ENCODE results near the gene SLC12A8.

Gene SLC12A8

DNA sequence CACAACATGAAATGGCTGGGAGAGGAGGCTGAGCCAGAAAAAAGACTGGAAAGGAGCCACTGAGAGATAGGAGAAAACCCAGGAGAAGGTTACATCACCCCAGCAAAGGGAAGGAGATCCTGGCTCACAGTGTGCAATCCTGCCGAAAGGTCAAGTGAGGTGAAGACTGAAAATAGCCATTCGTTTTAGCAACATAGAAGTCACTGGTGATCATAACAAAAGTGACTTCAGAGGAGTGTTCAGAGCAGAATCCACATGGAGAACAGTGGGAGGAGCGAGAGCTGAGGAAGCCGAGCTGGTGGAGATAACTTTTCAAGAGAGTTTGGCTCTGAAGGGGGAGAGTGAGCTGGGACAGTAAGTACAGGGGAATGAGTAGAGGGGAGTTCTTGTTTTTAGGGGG lies 151.4 kb downstream of the SLC12A8 start:
- H3K4me1 ChIP-seq = peaks cover 1% of the 10 kb centered on the region; the same call in 1 of the 2 replicates
- DNase-seq (ENCODE audit: low spot score in 2 of 2) = no peak
- no peaks in the 10 kb centered on the region for H3K9me3 ChIP-seq
- in situ Hi-C loops (cut with MboI; ENCODE audit: low sequenced_read_pairs) = no loop called here
- H3K36me3 ChIP-seq (replicated peaks) = no peaks in the 10 kb centered on the region
- no peak overlapping the region for H3K4me3 ChIP-seq
- no peaks in the 10 kb centered on the region for H3K27me3 ChIP-seq (ENCODE audit: low read depth)

- in situ Hi-C loops (cut with MboI; ENCODE audit: low sequenced_read_pairs) = no loop called here
- Histone ChIP-seq H3K27me3 (ENCODE audit: low read depth) (no peaks in the 10 kb centered on the region), H3K4me1 (peaks cover 2% of the 10 kb centered on the region; the same call in 1 of the 2 replicates), H3K36me3 (replicated peaks) (no peaks in the 10 kb centered on the region), H3K4me3 (no peak overlapping the region), H3K9me3 (no peaks in the 10 kb centered on the region)
- no peak for DNase-seq (ENCODE audit: low spot score in 2 of 2)
Observed at GRCh38 chr3:125059488-125060245, 152.9 kb downstream of the SLC12A8 start.

- DNase-seq (ENCODE audit: low spot score in 2 of 2) = no peak
- H3K9me3 ChIP-seq = no peaks in the 10 kb centered on the region
- no peak overlapping the region for H3K4me3 ChIP-seq
- H3K27me3 ChIP-seq (ENCODE audit: low read depth) = no peaks in the 10 kb centered on the region
- peaks cover 2% of the 10 kb centered on the region for H3K4me1 ChIP-seq
- H3K36me3 ChIP-seq (replicated peaks) = no peaks in the 10 kb centered on the region
- in situ Hi-C loops (cut with MboI; ENCODE audit: low sequenced_read_pairs) = no loop called here
Observed at GRCh38 chr3:125058959-125059358, 153.6 kb downstream of the SLC12A8 start.

DNA sequence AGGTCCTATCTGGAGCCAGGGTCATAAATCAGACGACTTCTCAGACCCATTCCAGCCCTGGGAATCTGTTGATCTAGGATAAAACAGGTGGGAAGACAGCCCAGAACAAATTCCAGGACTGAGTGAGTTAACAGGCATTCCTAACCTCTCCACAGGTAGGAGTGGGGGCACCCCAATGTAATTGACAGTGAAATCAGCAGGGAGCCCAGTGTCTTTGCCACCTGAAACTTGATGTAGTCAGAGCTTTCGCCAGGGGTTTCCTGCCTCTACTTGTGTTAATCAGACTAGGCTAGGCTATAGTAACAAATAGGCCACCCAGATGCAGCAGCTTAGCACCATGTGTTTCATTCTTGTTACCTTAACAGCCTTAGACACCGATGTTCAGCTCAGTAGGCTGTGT lies 154.0 kb downstream of the SLC12A8 start:
- in situ Hi-C loops (cut with MboI; ENCODE audit: low sequenced_read_pairs) = no loop called here
- Histone ChIP-seq H3K27me3 (ENCODE audit: low read depth) (no peaks in the 10 kb centered on the region), H3K4me3 (no peak overlapping the region), H3K36me3 (replicated peaks) (no peaks in the 10 kb centered on the region), H3K9me3 (no peaks in the 10 kb centered on the region), H3K4me1 (peaks cover 3% of the 10 kb centered on the region)
- DNase-seq (ENCODE audit: low spot score in 2 of 2) = no peak

- no peak for DNase-seq (ENCODE audit: low spot score in 2 of 2)
Observed at GRCh38 chr3:125057186-125057850, 155.2 kb downstream of the SLC12A8 start.

DNA sequence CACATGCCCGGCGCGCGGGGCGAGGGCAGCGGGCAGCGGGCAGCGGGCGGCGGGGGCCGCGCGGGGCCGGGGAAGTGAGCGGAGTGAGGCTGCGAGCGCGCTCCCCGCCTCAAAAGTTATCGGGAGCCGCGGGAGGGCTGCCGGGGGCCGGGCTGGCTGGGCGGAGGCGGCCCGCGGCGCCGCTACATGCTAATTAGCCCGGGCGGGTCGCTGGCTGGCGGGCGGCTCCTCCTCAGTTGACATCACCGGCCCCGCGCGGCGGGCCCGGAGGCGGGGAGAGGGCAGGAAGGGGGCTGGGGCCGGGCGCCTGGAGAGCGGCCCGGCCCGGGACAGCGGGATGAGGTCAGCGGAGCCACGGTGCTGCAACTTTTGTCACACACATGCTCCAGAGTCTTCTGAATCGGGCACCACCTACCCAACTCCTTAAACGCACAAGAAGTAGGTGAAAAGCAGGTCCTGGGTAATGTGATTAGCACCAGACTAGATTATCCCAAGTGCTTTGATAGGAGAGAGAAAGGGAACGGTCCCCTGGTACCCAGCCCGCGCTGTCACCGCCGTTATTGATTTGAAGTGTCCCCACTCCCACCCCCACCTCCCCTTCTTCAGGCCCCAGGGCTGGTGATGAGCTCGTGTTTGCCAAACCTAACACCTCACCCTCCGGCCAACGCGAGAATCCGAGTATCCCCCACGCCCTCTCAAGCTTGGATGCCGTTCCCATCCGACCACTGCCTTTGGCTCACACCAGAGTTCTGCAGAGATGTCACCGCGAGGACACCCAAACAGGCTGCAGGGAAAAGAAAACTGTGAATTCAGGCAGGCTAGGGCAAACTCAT lies 156.4 kb downstream of the SLC12A8 start, which contains the start of gene HEG1:
TSS of gene HEG1 (minus strand) at position 85 of the 833 bp plus-strand sequence. CDS start 107 bp downstream, outside the sequence.
- H3K9me3 ChIP-seq = no peaks in the 10 kb centered on the region
- in situ Hi-C loops (cut with MboI; ENCODE audit: low sequenced_read_pairs) = no loop called here
- 0 out of 2 replicates have a peak, but pooled peaks cover 4% of the 10 kb centered on the region for H3K36me3 ChIP-seq (replicated peaks)
- H3K4me3 ChIP-seq = peak within 1 kb of the TSS; percentile 46
- no peaks in the 10 kb centered on the region for H3K27me3 ChIP-seq (ENCODE audit: low read depth)
- peak; percentile 61 to 86 for DNase-seq (ENCODE audit: low spot score in 2 of 2)
- H3K4me1 ChIP-seq = peaks cover 26% of the 10 kb centered on the region

More at GRCh38 chr3:125057186-125057850, 155.2 kb downstream of the SLC12A8 start:
- Histone ChIP-seq H3K36me3 (replicated peaks) (no peaks in the 10 kb centered on the region), H3K27me3 (ENCODE audit: low read depth) (no peaks in the 10 kb centered on the region), H3K9me3 (no peaks in the 10 kb centered on the region), H3K4me3 (no peak overlapping the region), H3K4me1 (peaks cover 15% of the 10 kb centered on the region)
- in situ Hi-C loops (cut with MboI; ENCODE audit: low sequenced_read_pairs) = no loop called here

- peak in 1 of 2 experiments; percentile 38 for DNase-seq (ENCODE audit: low spot score in 2 of 2)
- Histone ChIP-seq H3K9me3 (no peaks in the 10 kb centered on the region), H3K4me3 (peak overlapping the region; percentile 46), H3K36me3 (replicated peaks) (0 out of 2 replicates have a peak, but pooled peaks cover 4% of the 10 kb centered on the region), H3K27me3 (ENCODE audit: low read depth) (no peaks in the 10 kb centered on the region), H3K4me1 (peaks cover 26% of the 10 kb centered on the region)
- in situ Hi-C loops (cut with MboI; ENCODE audit: low sequenced_read_pairs) = no loop called here
Observed at GRCh38 chr3:125055331-125055912, 157.1 kb downstream of the SLC12A8 start.

DNA sequence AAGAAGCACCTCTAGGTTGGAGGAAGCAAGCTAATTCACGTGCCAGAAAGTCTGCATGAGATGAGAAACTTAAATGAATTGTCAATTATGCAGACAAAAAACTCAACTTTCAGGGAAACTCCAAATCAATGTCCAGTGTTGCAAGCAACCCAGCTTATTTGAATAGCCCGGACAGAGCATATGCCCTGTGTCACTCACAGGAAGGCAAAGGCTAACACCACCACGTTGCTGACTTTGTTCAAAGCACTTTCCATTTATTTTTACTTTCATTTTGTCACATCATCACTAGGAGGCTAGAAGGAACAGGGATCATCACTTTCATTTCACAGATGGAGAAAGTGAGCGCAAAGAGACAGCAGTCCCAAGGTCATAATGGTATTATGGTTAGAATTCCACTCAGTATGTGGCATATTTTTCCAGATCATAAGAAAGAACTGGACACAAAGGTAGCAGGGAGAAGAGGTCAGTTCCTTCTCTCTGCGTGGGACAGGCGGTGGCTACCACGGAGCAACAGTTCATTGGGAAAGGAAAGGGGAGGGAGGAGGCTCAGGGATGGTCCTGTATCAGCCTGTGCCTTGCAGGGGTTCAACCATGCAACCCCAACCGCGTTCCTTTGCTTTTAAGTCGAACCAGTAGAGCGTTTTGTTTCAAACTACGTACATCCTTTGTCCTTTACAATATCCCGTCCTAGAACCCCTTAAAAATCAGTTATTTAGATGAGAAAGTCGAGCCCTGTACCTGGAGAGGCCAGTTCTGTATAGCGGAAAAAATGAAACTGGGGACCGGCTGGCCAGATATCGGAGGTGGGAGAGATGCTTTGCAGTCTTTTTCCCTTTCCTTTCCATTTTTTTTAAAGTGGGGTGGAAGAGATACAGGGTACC lies 157.9 kb downstream of the SLC12A8 start:
- H3K27me3 ChIP-seq (ENCODE audit: low read depth) = no peaks in the 10 kb centered on the region
- in situ Hi-C loops (cut with MboI; ENCODE audit: low sequenced_read_pairs) = no loop called here
- peak; percentile 27 to 48 for DNase-seq (ENCODE audit: low spot score in 2 of 2)
- no peaks in the 10 kb centered on the region for H3K9me3 ChIP-seq
- H3K36me3 ChIP-seq (replicated peaks) = 0 out of 2 replicates have a peak, but pooled peaks cover 4% of the 10 kb centered on the region
- peaks cover 26% of the 10 kb centered on the region for H3K4me1 ChIP-seq
- peak overlapping the region; percentile 46 for H3K4me3 ChIP-seq

GRCh38 chr3:125054062-125054448 lies 158.5 kb downstream of the SLC12A8 start:
- in situ Hi-C loops (cut with MboI; ENCODE audit: low sequenced_read_pairs) = no loop called here
- Histone ChIP-seq H3K4me1 (peaks cover 26% of the 10 kb centered on the region), H3K27me3 (ENCODE audit: low read depth) (no peaks in the 10 kb centered on the region), H3K4me3 (peak overlapping the region; percentile 46), H3K36me3 (replicated peaks) (0 out of 2 replicates have a peak, but pooled peaks cover 4% of the 10 kb centered on the region), H3K9me3 (no peaks in the 10 kb centered on the region)
- DNase-seq (ENCODE audit: low spot score in 2 of 2) = no peak

DNA sequence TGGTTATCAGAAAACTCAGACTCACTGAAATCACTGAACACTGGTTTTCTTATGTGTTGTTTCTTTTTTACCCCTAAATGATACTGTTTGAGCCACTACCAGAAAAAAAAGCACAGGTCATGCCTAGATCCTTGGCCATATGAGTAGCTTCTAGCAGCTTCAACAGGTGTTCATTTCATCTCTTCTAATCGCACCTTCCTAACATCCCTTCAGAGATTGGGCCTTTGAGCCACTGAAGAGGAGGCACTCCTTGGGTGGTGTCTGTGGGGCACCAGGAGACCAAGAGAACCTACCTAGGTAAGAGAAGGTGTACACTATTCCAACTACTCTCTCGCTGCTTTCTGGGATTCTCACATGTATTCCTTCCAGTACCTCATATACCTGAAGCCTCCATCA lies 159.2 kb downstream of the SLC12A8 start:
- in situ Hi-C loops (cut with MboI; ENCODE audit: low sequenced_read_pairs) = no loop called here
- Histone ChIP-seq H3K36me3 (replicated peaks) (0 out of 2 replicates have a peak, but pooled peaks cover 4% of the 10 kb centered on the region), H3K9me3 (no peaks in the 10 kb centered on the region), H3K27me3 (ENCODE audit: low read depth) (no peaks in the 10 kb centered on the region), H3K4me3 (no peak overlapping the region; the same call in 1 of the 2 replicates), H3K4me1 (peaks cover 26% of the 10 kb centered on the region)
- no peak for DNase-seq (ENCODE audit: low spot score in 2 of 2)

DNA sequence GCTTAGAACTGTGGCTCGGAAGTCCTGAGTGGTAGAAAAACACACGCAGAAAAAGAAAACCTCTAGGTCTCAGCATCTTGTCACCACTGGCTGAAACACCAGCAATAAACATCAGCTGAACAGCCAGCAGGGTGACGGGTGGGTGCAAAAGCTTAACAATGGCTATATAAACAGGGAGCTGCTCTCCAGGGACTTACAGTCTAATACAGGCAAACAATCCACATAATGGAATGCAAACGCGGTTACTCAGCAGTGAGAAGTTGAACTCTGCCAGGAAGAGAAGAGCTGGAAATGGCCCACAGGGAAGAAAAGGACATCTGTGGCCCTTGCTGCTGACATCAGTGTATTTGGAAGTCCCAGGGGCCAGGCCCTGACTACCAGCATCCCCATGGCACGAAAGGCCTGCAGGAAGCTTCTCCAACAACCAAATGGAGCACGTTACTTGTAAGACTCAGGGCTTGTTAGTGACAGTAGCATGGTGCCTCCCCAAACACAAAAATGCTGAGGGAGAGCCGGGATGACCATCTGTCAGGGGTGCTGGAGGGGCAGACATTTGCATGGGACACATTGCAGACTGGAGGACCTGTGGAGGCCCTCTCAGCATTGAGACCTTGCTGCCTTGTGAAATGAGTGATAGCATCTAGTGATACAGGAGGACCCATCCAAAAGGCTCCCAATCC lies 159.8 kb downstream of the SLC12A8 start:
- no peaks in the 10 kb centered on the region for H3K27me3 ChIP-seq (ENCODE audit: low read depth)
- no peaks in the 10 kb centered on the region for H3K9me3 ChIP-seq
- peaks cover 26% of the 10 kb centered on the region for H3K4me1 ChIP-seq
- H3K36me3 ChIP-seq (replicated peaks) = 0 out of 2 replicates have a peak, but pooled peaks cover 4% of the 10 kb centered on the region
- no peak overlapping the region; the same call in 1 of the 2 replicates for H3K4me3 ChIP-seq
- DNase-seq (ENCODE audit: low spot score in 2 of 2) = peak; percentile 74 to 90
- in situ Hi-C loops (cut with MboI; ENCODE audit: low sequenced_read_pairs) = no loop called here
